HepG2 (cell line): ENCODE results near the gene EXOC1. TPM values are rescaled to one million over a fixed set of nuclear protein-coding genes. Genes with fewer than 3 reads are reported as not detected.

Source experiments
- ATAC-seq: fragments of 200-7000 bp; cut with Tn5 transposase; 3 replicates; pipeline ENCODE4 v1.9.1; 2020; ENCODE audit warnings: mild to moderate bottlenecking, moderate library complexity
- BruUV-seq: library from RNA; stranded (reverse); fragments of 400-500 nt; replicated peaks from 2 replicates; lab custom pipeline; 2021; lab: Mats Ljungman, UMichigan
- CTCF ChIA-PET: fragments of 300-600 bp; formaldehyde crosslinking; extraction: SDS; loops from one replicate; lab custom pipeline; 2021; ENCODE audit warnings: low total read pairs, inconsistent platforms, low intra/inter-chr PET ratio; lab: Yijun Ruan, JAX
- POLR2A ChIA-PET: fragments of 350-600 bp; sonication (Branson Sonifier 250); formaldehyde crosslinking; loops from one replicate; lab custom pipeline; 2020; ENCODE audit warnings: antibody characterized with exemption, inconsistent platforms; lab: Yijun Ruan, JAX
- DNase-seq: peaks from one replicate; pipeline ENCODE4 v3.0.0-alpha.2; 2015; ENCODE audit warnings: low spot score
- FAIRE-seq: peaks from 3 replicates; lab custom pipeline; 2011; peaks lifted over from hg19 to GRCh38; lab: Jason Lieb, UNC
- H2AFZ ChIP-seq: one replicate; pipeline ENCODE4 v1.6.1; 2011; ENCODE audit warnings: low read length, inconsistent platforms
- H3K27ac ChIP-seq: fragments of 300-600 bp; 3 replicates; pipeline ENCODE4 v1.8.0; 2011; ENCODE audit warnings: mixed run types, mild to moderate bottlenecking, mixed read lengths, low read length, inconsistent platforms; ENCODE audit not compliant: insufficient read depth; ENCODE audit errors: extremely low read length
- H3K27me3 ChIP-seq, 2 experiments: fragments of 200-600 bp in 1 of 2; 2 replicates in 1 of 2; 3 replicates in 1 of 2; pipeline versions ENCODE4 v1.6.0 to v1.8.0; 2011; ENCODE audit warnings: low read length in 2 of 2, mild to moderate bottlenecking in 2 of 2, moderate library complexity in 2 of 2, inconsistent platforms in 1 of 2; ENCODE audit not compliant: insufficient read depth in 2 of 2, control insufficient read depth in 1 of 2
- H3K36me3 ChIP-seq, 2 experiments: fragments of 200-600 bp in 1 of 2; replicated peaks in 1 of 2; 2 replicates in 1 of 2; 3 replicates in 1 of 2; pipeline versions ENCODE4 v1.5.1 to v1.8.0; 2011; ENCODE audit warnings: low read length in 2 of 2, inconsistent platforms in 1 of 2; ENCODE audit not compliant: insufficient read depth in 2 of 2, control insufficient read depth in 1 of 2
- H3K4me1 ChIP-seq: 2 replicates; pipeline ENCODE4 v1.5.1; 2012; ENCODE audit warnings: low read length, inconsistent platforms; ENCODE audit not compliant: insufficient read depth
- H3K4me2 ChIP-seq: 2 replicates; pipeline ENCODE4 v1.6.0; 2011; ENCODE audit warnings: low read depth, low read length, inconsistent platforms
- H3K4me3 ChIP-seq, 3 experiments: fragments of 200-600 bp in 1 of 3; sonication (generic), shearing (Covaris generic) in 1 of 3; replicated peaks in 1 of 3; 2 replicates each; pipeline ENCODE4 v1.5.1; 2011 to 2016; ENCODE audit warnings: low read length in 3 of 3, inconsistent platforms in 2 of 3, low read depth in 2 of 3, mild to moderate bottlenecking in 2 of 3, control low read depth in 1 of 3, mixed read lengths in 1 of 3; ENCODE audit not compliant: insufficient read depth in 1 of 3
- H3K79me2 ChIP-seq: one replicate; pipeline ENCODE4 v1.6.1; 2011; ENCODE audit warnings: low read length, inconsistent platforms; ENCODE audit not compliant: insufficient read depth
- H3K9ac ChIP-seq: 2 replicates; pipeline ENCODE4 v1.6.0; 2011; ENCODE audit warnings: mild to moderate bottlenecking, low read depth, low read length, inconsistent platforms; ENCODE audit not compliant: insufficient read depth
- H3K9me3 ChIP-seq: 2 replicates; pipeline ENCODE4 v1.5.1; 2012; ENCODE audit warnings: mild to moderate bottlenecking, low read length
- H4K20me1 ChIP-seq: 2 replicates; pipeline ENCODE4 v1.6.0; 2011; ENCODE audit warnings: inconsistent platforms, mild to moderate bottlenecking, low read length, moderate library complexity; ENCODE audit not compliant: insufficient read depth
- CHD4 ChIP-seq: fragments of 200-600 bp; sonication (generic); IDR thresholded peaks from 2 replicates; pipeline ENCODE4 v1.7.0; 2017; ENCODE audit warnings: mild to moderate bottlenecking, low read length, borderline replicate concordance
- FOSL1 ChIP-seq: sonication (generic); formaldehyde crosslinking; IDR thresholded peaks from 2 replicates; pipeline ENCODE4 v1.9.0; 2021; ENCODE audit warnings: missing genetic modification reagents, borderline replicate concordance
- GZF1 ChIP-seq: sonication (generic); formaldehyde crosslinking; IDR thresholded peaks from 2 replicates; pipeline ENCODE4 v1.5.1; 2020; ENCODE audit warnings: mild to moderate bottlenecking, missing genetic modification reagents
- HNF4G ChIP-seq, 2 experiments: sonication (generic) in 1 of 2; formaldehyde crosslinking in 1 of 2; IDR thresholded peaks; 2 replicates each; pipeline versions ENCODE4 v1.4.0 to v1.6.1; 2011 to 2020; ENCODE audit warnings: borderline replicate concordance in 2 of 2, low read depth in 2 of 2, mild to moderate bottlenecking in 2 of 2, low read length in 1 of 2, missing genetic modification reagents in 1 of 2, moderate library complexity in 1 of 2
- MLX ChIP-seq: IDR thresholded peaks from 2 replicates; pipeline ENCODE4 v1.6.1; 2016
- PRDM10 ChIP-seq: sonication (generic); formaldehyde crosslinking; IDR thresholded peaks from 2 replicates; pipeline ENCODE4 v1.4.0; 2020; ENCODE audit warnings: low read depth, missing genetic modification reagents
- SMARCC2 ChIP-seq: fragments of 450-650 bp; IDR thresholded peaks from 2 replicates; pipeline ENCODE4 v1.6.1; 2017; ENCODE audit warnings: antibody characterized with exemption, mild to moderate bottlenecking
- TSC22D2 ChIP-seq: sonication (generic); formaldehyde crosslinking; IDR thresholded peaks from 2 replicates; pipeline ENCODE4 v1.5.1; 2020; ENCODE audit warnings: missing genetic modification reagents, mild to moderate bottlenecking, borderline replicate concordance
- ZEB1 ChIP-seq: IDR thresholded peaks from 2 replicates; pipeline ENCODE4 v1.6.1; 2012; ENCODE audit warnings: mild to moderate bottlenecking, low read depth, inconsistent platforms; ENCODE audit not compliant: insufficient replicate concordance
- ZNF3 ChIP-seq: IDR thresholded peaks from 2 replicates; pipeline ENCODE4 v1.7.0; 2017; ENCODE audit warnings: inconsistent platforms
- WGBS: methylation state at CpG from one replicate; pipeline ENCODE4 v1.1.6; 2017; ENCODE audit warnings: low lambda C conversion rate; 5-methylcytosine and 5-hydroxymethylcytosine counted together
- in situ Hi-C: cut with HindIII; loops from 2 replicates; pipeline ENCODE4 v1.10.0; 2017; ENCODE audit warnings: low pct_unique_long_range_greater_than_20kb; ENCODE audit not compliant: extremely low pct_ligation_motif_present
- intact Hi-C: fragments of 100-400 bp; cut with micrococcal nuclease; formaldehyde crosslinking; loops from one replicate; pipeline ENCODE4 v1.10.0; 2022; ENCODE audit not compliant: unreplicated experiment
- polyA plus RNA-seq, 8 experiments: library from polyadenylated mRNA; depleted of rRNA in 3 of 8; stranded (reverse) in 7 of 8; unstranded in 1 of 8; fragments of >200 nt; fragmentation: Illumina TruSeq in 4 of 8; extraction: Trizol in 4 of 8; gene quantifications; 2 replicates each; pipeline versions ENCODE4 v1.2.1 to v1.2.3, GENCODE V29; 2011 to 2016; ENCODE audit warnings: low read depth in 4 of 8, missing spikeins in 1 of 8, mixed read lengths in 1 of 8; ENCODE audit not compliant: insufficient read depth in 1 of 8
- total RNA-seq, 5 experiments: library from RNA; depleted of rRNA; stranded (reverse); fragments of >200 nt; fragmentation: Illumina TruSeq; extraction: Trizol; gene quantifications; 2 replicates each; pipeline ENCODE4 v1.2.3, GENCODE V29; 2016; ENCODE audit warnings: low read depth in 1 of 5
- TF ChIP-seq, protein P1 (sequence below): sonication (generic); formaldehyde crosslinking; IDR thresholded peaks from 2 replicates; pipeline ENCODE4 v1.5.1; 2020; ENCODE audit warnings: missing genetic modification reagents, mild to moderate bottlenecking, borderline replicate concordance

Gene EXOC1
- total and polyA plus RNA-seq, 2 of the 13 experiments (the other 11 are each of a cell fraction or from before 2014, with no cell fraction given) = 9.1 to 18.4 TPM

DNA sequence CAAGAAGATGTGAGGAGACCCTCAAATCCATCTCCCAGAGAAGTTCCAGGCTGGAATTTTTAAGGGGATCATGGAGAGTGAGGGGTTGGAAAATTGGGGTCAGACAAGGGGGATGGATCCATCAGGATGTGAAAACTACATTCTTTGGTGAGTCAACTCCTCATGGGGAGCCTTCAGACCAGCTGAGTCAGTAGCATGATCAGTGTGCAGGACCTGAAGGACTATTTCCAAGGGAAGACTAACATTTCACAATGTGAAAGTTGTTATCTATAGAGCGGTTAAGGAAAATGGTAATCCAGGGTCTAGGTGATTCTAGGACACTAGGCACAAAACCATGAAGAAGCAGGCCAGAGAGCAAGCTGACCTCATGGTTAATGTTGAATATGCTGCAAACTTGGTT, 56.7 kb downstream of the EXOC1 start:
- no peak overlapping the region for H3K9ac ChIP-seq
- no peaks in the 10 kb centered on the region for H3K27me3 ChIP-seq
- intact Hi-C loops (no loop called here), in situ Hi-C loops (no loop called here)
- ChIA-PET POLR2A (no interaction called here), CTCF (no interaction called here)
- no peaks in the 10 kb centered on the region for H3K36me3 ChIP-seq
- no peak for TF ChIP-seq MLX (CRISPR knock-in tag)
- TF ChIP-seq TSC22D2 (CRISPR knock-in tag) = no peak
- TF ChIP-seq ZEB1 = no peak
- TF ChIP-seq, protein P1, sequence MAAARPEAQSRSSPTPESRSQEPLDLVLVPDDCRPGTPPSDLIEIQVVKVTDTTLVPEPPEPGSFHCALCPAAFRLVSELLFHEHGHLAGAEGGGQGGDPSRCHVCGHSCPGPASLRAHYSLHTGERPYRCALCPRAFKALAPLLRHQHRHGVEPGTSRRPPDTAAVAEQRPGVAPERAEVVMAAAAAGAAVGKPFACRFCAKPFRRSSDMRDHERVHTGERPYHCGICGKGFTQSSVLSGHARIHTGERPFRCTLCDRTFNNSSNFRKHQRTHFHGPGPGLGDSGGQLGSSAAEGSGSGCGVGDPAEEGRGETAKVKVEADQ (CRISPR knock-in tag) = no peak
- TF ChIP-seq HNF4G (IDR thresholded peaks at IDR 0.05; ENCODE audit: borderline replicate concordance, low read depth, low read length) = no peak
- TF ChIP-seq HNF4G (CRISPR knock-in tag; IDR thresholded peaks at IDR 0.05; ENCODE audit: borderline replicate concordance, low read depth) = no peak
- TF ChIP-seq FOSL1 (CRISPR knock-in tag) = no peak
- no peak for TF ChIP-seq SMARCC2
- TF ChIP-seq GZF1 (CRISPR knock-in tag) = no peak
- TF ChIP-seq PRDM10 (CRISPR knock-in tag) = no peak
- TF ChIP-seq CHD4 = no peak
- no peak for TF ChIP-seq ZNF3 (CRISPR knock-in tag)
- H3K4me1 ChIP-seq = no peaks in the 10 kb centered on the region
- H4K20me1 ChIP-seq = no peaks in the 10 kb centered on the region
- FAIRE-seq (no peak), ATAC-seq (no peak), DNase-seq (no peak)
- no TSS peak for BruUV-seq
- no peaks in the 10 kb centered on the region for H3K9me3 ChIP-seq
- H3K27ac ChIP-seq = no peak overlapping the region
- no peak overlapping the region for H3K4me3 ChIP-seq
- WGBS = 47% methylated on average over 1 of the region's 1 CpG
- no peaks in the 10 kb centered on the region for H3K79me2 ChIP-seq
- H3K4me2 ChIP-seq = no peak overlapping the region
- H2AFZ ChIP-seq = no peak overlapping the region
